Activated T-helper 17 cell treated with anti-CD3 and anti-CD28 coated beads, Interleukin-2, amount 50 U/mL, for 72 hours (primary cell): ENCODE measurements around the gene RAB10. TPM values are rescaled to one million over a fixed set of nuclear protein-coding genes. Genes with fewer than 3 reads are reported as not detected.

Experiments used
- total RNA-seq, 2 donors: library from RNA; stranded (reverse); gene quantifications; one replicate each; pipeline ENCODE4 v1.2.3, GENCODE V29; 2022

The RAB10 gene
- total RNA-seq, 2 donors from 2014 or later: 68.5 to 107 TPM

Other genes with a start within 250 kb of the RAB10 start
- gene ASXL2, start 155.6 kb upstream of the RAB10 start, total RNA-seq: 10 to 100 TPM; 28.5 to 37.1 TPM
- 1 to 10 TPM; 3.0 to 3.4 TPM for gene KIF3C, start 51.6 kb upstream of the RAB10 start, total RNA-seq
- 1 to 10 TPM; 2.1 TPM for gene GAREM2, start 139.0 kb downstream of the RAB10 start, total RNA-seq
- 100 to 1,000 TPM in 1 of 2 donors, 10 to 100 TPM in 1; 95.0 to 141 TPM for gene HADHA, start 210.5 kb downstream of the RAB10 start, total RNA-seq
- 10 to 100 TPM; 86.2 to 87.0 TPM for gene HADHB, start 210.9 kb downstream of the RAB10 start, total RNA-seq